ENCODE data around the gene ATF4.

GRCh38 chr22:39530116-39530515 is 9.8 kb downstream of the ATF4 start:
- TF ChIP-seq EP300 (IDR thresholded peaks at IDR 0.05; ENCODE audit: borderline replicate concordance) = no peak
- TF ChIP-seq, protein P1, sequence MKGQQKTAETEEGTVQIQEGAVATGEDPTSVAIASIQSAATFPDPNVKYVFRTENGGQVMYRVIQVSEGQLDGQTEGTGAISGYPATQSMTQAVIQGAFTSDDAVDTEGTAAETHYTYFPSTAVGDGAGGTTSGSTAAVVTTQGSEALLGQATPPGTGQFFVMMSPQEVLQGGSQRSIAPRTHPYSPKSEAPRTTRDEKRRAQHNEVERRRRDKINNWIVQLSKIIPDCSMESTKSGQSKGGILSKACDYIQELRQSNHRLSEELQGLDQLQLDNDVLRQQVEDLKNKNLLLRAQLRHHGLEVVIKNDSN (IDR thresholded peaks at IDR 0.05) = no peak
- TF ChIP-seq TEAD4 (IDR thresholded peaks at IDR 0.05) = no peak
- no peak for TF ChIP-seq YY1 (IDR thresholded peaks at IDR 0.05; ENCODE audit: low read depth)
- TF ChIP-seq RAD21 (IDR thresholded peaks at IDR 0.05; ENCODE audit: low read depth) = no peak
- TF ChIP-seq MAX (IDR thresholded peaks at IDR 0.05) = no peak
